Stomach (tissue), 19 donors: Measurements from ENCODE around the gene PTPRU. TPM values are rescaled to one million over a fixed set of nuclear protein-coding genes. Genes with fewer than 3 reads are reported as not detected.

ENCODE experiments used
- DNase-seq, 2 donors: peaks; one replicate each; pipeline versions ENCODE4 v3.0.0 to v3.0.0-alpha.2; 2013 to 2019
- H3K27ac ChIP-seq, 5 donors: fragments of 200-600 bp in 4 of 5; sonication (generic) in 4 of 5; one replicate each; pipeline ENCODE4 v1.5.1; 2013 to 2019; ENCODE audit warnings: mild to moderate bottlenecking in 1 of 5, moderate library complexity in 1 of 5
- H3K27me3 ChIP-seq, 3 donors: fragments of 200-600 bp; sonication (generic); one replicate each; pipeline ENCODE4 v1.5.1; 2017 to 2019; ENCODE audit warnings: mixed run types in 1 of 3
- H3K36me3 ChIP-seq, 4 donors: fragments of 200-600 bp; sonication (generic); 1 replicate in 3 of 4; 2 replicates in 1 of 4; pipeline ENCODE4 v1.5.1; 2016 to 2019
- H3K4me1 ChIP-seq, 4 donors: fragments of 200-600 bp; sonication (generic); one replicate each; pipeline ENCODE4 v1.5.1; 2016 to 2019
- H3K4me3 ChIP-seq, 4 donors: fragments of 200-600 bp; sonication (generic) in 3 of 4; one replicate each; pipeline ENCODE4 v1.5.1; 2016 to 2019; ENCODE audit warnings: mild to moderate bottlenecking in 1 of 4
- H3K9me3 ChIP-seq, 4 donors: fragments of 200-600 bp; sonication (generic); one replicate each; pipeline ENCODE4 v1.5.1; 2016 to 2019
- EP300 ChIP-seq: sonication (generic); formaldehyde crosslinking; IDR thresholded peaks from one replicate; pipeline ENCODE4 v1.6.1; 2017; ENCODE audit warnings: antibody characterized with exemption
- POLR2A ChIP-seq, 4 donors: fragments of 450-650 bp; IDR thresholded peaks; one replicate each; pipeline ENCODE4 v1.6.1; 2016; ENCODE audit warnings: antibody characterized with exemption in 4 of 4, control low read depth in 2 of 4, mild to moderate bottlenecking in 1 of 4, moderate library complexity in 1 of 4
- POLR2AphosphoS5 ChIP-seq, 3 donors: sonication (generic); formaldehyde crosslinking; IDR thresholded peaks; one replicate each; pipeline ENCODE4 v1.6.1; 2016; ENCODE audit warnings: antibody characterized with exemption in 3 of 3
- WGBS, 5 donors: extraction: QIAGEN DNeasy Blood & Tissue Kit in 3 of 5; methylation state at CpG; one replicate each; pipeline versions ENCODE4 v1.1.5 to v1.1.7; 2013 to 2018; 5-methylcytosine and 5-hydroxymethylcytosine counted together
- intact Hi-C: fragments of 100-400 bp; cut with DNase I; formaldehyde crosslinking; loops from one replicate; pipeline ENCODE4 v1.15.1; 2023; ENCODE audit warnings: low total_unique reads
- long read RNA-seq, 10 donors: transcript quantifications; one replicate each; lab custom pipeline, GENCODE V29; 2026
- polyA plus RNA-seq, 3 donors: library from polyadenylated mRNA; stranded (reverse); fragments of 200-250 nt; gene quantifications; one replicate each; pipeline ENCODE4 v1.2.3, GENCODE V29; 2013
- total RNA-seq, 5 donors: library from RNA; depleted of rRNA; stranded (reverse); fragments of >200 nt; gene quantifications; one replicate each; pipeline versions ENCODE4 v1.1.0 to v1.2.3, GENCODE V29; 2014 to 2016
- TF ChIP-seq, protein P1 (sequence below), 7 experiments: fragments of 450-650 bp in 4 of 7; fragments of 200-600 bp in 3 of 7; sonication (generic) in 3 of 7; IDR thresholded peaks; one replicate each; pipeline ENCODE4 v1.5.1; 2016 to 2019; ENCODE audit warnings: antibody characterized with exemption in 7 of 7, control low read depth in 2 of 7, mild to moderate bottlenecking in 1 of 7
- donor health status: healthy with polysubstance abuse.
- donor health status: Bipolar disorder and iron deficiency.
- donor health status: healthy.

The PTPRU gene
- total RNA-seq (10 to 100 TPM in 2 of 5 donors, 1 to 10 TPM in 2, under 1 TPM in 1; 0.29 to 17.5 (median 8.0) TPM), polyA plus RNA-seq (1 to 10 TPM; 4.9 to 5.4 (median 5.2) TPM)
- long read RNA-seq, donor 1, full-length matches to known transcripts: 1 of 1 reads
- long read RNA-seq, donor 1, partial matches to known transcripts: 0 of 1 reads
- long read RNA-seq, donor 1, other reads (novel, unspliced or antisense): 0 of 1 reads
- long read RNA-seq, donor 2: 0 reads
- long read RNA-seq, donor 3: 0 reads
- long read RNA-seq, donor 4: 0 reads
- long read RNA-seq, donor 5: 0 reads
- long read RNA-seq, donor 6: 0 reads
- long read RNA-seq, donor 7: 0 reads
- long read RNA-seq, donor 8: 0 reads
- long read RNA-seq, donor 9: 0 reads
- long read RNA-seq, donor 10: 0 reads

DNA sequence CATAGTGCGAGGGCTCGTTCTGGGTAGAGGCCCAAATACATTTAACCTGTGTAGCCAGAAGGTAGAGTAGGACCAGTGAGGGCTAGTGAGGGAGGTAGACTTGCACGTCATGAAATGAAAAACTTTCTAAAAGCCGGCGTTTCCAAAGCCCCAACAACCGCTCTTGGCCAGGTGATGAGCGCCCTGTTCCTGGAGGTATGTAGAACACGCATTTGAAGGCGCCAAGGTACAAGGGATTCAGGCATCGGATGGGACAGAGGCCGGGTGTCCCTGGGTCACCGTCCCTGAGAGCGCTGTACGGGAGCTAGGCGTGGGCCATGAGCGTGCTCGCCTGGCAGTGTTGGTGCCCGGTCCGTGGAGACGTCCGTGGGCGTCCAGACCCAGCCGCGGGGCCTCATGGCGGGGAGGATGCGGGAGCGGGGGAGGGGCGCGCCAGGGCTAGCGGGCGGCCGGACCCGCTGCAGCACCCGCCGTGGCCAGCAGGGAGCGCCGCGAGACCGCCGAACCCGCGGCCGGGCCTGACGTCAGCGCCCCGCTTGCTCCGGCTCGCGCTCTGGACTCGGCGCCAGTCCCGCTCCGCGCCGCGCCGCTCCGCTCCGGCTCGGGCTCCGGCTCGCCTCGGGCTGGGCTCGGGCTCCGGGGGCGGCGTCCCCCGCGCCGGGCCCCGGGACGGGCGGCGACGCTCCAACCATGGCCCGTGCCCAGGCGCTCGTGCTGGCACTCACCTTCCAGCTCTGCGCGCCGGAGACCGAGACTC, at the start of gene PTPRU:
PTPRU (plus strand) TSS at position 568 of the 757 bp plus-strand sequence; CDS start at position 691, 123 bp downstream.
- Histone ChIP-seq H3K36me3 (no peaks in the 10 kb centered on the region), H3K27ac (peak within 1 kb of the TSS; percentile 21 to 80 (median 63)), H3K4me3 (peak within 1 kb of the TSS; percentile 67 to 78 (median 72)), H3K4me1 (peaks cover 13 to 39% (median 32%) of the 10 kb centered on the region in 4 donors), H3K9me3 (no peaks in the 10 kb centered on the region), H3K27me3 (peaks cover 0 to 38% (median 7%) of the 10 kb centered on the region in 3 donors)
- TF ChIP-seq, protein P1, sequence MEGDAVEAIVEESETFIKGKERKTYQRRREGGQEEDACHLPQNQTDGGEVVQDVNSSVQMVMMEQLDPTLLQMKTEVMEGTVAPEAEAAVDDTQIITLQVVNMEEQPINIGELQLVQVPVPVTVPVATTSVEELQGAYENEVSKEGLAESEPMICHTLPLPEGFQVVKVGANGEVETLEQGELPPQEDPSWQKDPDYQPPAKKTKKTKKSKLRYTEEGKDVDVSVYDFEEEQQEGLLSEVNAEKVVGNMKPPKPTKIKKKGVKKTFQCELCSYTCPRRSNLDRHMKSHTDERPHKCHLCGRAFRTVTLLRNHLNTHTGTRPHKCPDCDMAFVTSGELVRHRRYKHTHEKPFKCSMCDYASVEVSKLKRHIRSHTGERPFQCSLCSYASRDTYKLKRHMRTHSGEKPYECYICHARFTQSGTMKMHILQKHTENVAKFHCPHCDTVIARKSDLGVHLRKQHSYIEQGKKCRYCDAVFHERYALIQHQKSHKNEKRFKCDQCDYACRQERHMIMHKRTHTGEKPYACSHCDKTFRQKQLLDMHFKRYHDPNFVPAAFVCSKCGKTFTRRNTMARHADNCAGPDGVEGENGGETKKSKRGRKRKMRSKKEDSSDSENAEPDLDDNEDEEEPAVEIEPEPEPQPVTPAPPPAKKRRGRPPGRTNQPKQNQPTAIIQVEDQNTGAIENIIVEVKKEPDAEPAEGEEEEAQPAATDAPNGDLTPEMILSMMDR (IDR thresholded peaks at IDR 0.05): peak in 5 of 7 experiments; percentile 18 to 97 (median 70)
- no peak for TF ChIP-seq POLR2A (IDR thresholded peaks at IDR 0.05)
- peak in 1 of 3 donors; percentile 47 for TF ChIP-seq POLR2AphosphoS5 (IDR thresholded peaks at IDR 0.05)
- no peak for TF ChIP-seq EP300
- peak; percentile 84 to 94 for DNase-seq
- WGBS, 5 donors: 4 to 21% (median 8%) methylated on average over 17 to 81 of the region's 82 CpGs
- intact Hi-C loops: loop anchor here (10.0 kb wide), 1 partner anchor 1469 kb away; no protein-coding TSS in a partner anchor

DNA sequence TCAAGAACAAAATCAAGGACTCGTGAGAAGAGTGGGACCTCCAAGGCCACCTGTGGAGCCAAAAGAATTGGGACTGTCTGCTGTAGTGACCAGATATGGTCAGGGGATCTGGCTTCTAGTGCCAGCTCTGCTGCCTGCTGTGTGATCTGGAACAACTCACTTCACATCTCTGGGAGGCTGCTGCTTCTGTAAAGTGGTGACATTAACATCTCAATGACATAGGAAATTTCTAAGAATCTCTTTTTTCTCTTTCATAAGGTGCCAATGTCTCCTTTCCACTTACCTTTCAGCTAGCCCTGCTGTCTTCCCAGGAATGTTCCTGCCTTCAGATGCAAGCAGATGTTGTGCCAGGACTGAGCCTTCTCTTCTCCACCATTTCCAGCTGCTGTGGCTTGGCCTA, 49.6 kb upstream of the PTPRU start:
- intact Hi-C loops: loop anchor here (10.0 kb wide), 1 partner anchor 62 kb away; the partner anchor contains the start of gene TMEM200B
- peaks cover 0 to 13% (median 7%) of the 10 kb centered on the region in 4 donors for H3K4me1 ChIP-seq
- H3K36me3 ChIP-seq: no peaks in the 10 kb centered on the region
- H3K4me3 ChIP-seq: no peak overlapping the region
- no peaks in the 10 kb centered on the region for H3K27me3 ChIP-seq
- 70 to 95% (median 80%) methylated on average over 1 of the region's 1 CpG for WGBS, 5 donors
- DNase-seq: no peak
- H3K9me3 ChIP-seq: no peaks in the 10 kb centered on the region
- TF ChIP-seq POLR2A (IDR thresholded peaks at IDR 0.05) (no peak), EP300 (no peak), POLR2AphosphoS5 (IDR thresholded peaks at IDR 0.05) (no peak)
- TF ChIP-seq, protein P1 (IDR thresholded peaks at IDR 0.05): no peak
- H3K27ac ChIP-seq: no peak overlapping the region

DNA sequence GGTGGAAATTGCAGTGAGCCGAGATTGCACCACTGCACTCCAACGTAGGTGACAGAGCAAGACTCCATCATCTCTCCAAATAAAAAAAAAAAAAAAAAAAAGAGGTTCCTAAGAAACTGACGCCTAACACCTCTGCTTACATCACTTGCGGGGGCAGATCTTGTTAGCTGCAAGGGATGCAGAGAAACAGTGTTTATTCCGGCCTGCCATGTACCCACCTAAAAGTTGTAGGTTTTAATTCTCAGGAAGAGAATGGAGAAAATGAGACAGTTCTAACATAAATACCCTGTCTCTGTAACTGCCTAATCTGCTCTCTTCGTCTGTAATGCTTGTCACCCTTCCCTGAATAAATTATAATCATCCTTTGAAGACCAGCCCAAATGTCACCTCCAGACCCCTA, 45.6 kb upstream of the PTPRU start:
- Histone ChIP-seq H3K27ac (no peak overlapping the region), H3K9me3 (no peaks in the 10 kb centered on the region), H3K4me1 (no peaks in the 10 kb centered on the region), H3K4me3 (no peak overlapping the region), H3K27me3 (no peaks in the 10 kb centered on the region), H3K36me3 (peaks cover 0 to 37% (median 30%) of the 10 kb centered on the region in 4 donors)
- WGBS, 5 donors: 81 to 97% (median 91%) methylated on average over 6 of the region's 6 CpGs
- intact Hi-C loops: no loop called here
- no peak for DNase-seq
- TF ChIP-seq POLR2A (IDR thresholded peaks at IDR 0.05) (no peak), POLR2AphosphoS5 (IDR thresholded peaks at IDR 0.05) (no peak), EP300 (no peak)
- TF ChIP-seq, protein P1 (IDR thresholded peaks at IDR 0.05): no peak

DNA sequence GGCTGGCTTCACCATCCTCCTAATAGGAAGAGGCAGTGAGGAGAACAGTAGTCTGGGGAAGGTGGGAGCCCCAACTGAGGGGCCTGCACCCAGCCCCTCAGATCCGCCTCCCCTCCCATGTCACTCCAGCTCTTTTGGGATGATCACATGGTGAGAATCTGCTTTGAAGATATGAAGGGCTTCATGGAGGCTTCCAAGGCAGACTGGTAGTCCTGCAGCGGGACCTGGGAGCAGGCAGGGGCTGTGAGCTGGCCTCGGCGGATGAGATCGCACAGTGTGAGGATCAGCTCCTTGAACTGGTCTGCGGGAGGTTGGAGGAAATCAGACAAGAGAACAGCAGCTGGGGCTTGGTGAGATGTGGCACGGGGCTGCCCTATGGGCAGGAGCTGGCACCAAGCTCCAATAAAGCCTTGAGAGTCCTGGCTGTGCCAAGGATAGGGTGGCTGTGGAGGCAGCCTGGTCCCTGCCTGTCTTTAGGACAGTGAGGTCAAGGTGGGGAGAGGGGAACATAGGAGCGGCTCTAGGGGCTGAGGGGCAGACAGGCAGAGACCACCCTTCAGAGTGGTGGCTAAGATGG, 42.4 kb upstream of the PTPRU start:
- Histone ChIP-seq H3K4me3 (no peak overlapping the region), H3K36me3 (peaks cover 0 to 69% (median 55%) of the 10 kb centered on the region in 4 donors), H3K27me3 (no peaks in the 10 kb centered on the region), H3K9me3 (no peaks in the 10 kb centered on the region), H3K27ac (no peak overlapping the region), H3K4me1 (no peaks in the 10 kb centered on the region)
- intact Hi-C loops: no loop called here
- no peak for DNase-seq
- 95 to 98% (median 96%) methylated on average over 7 to 8 of the region's 8 CpGs for WGBS, 5 donors
- TF ChIP-seq, protein P1 (IDR thresholded peaks at IDR 0.05): no peak
- TF ChIP-seq POLR2AphosphoS5 (IDR thresholded peaks at IDR 0.05) (no peak), EP300 (no peak), POLR2A (IDR thresholded peaks at IDR 0.05) (no peak)
